Tibial nerve (tissue), 3 donors: ENCODE data around the gene CTBP2.

Source experiments
- CTCF ChIP-seq, 5 experiments: fragments of 200-600 bp in 3 of 5; fragments of 450-650 bp in 2 of 5; sonication (generic) in 3 of 5; IDR thresholded peaks; one replicate each; pipeline ENCODE4 v1.5.1; 2016 to 2019; ENCODE audit warnings: antibody characterized with exemption in 5 of 5, mild to moderate bottlenecking in 3 of 5, moderate library complexity in 2 of 5
- POLR2A ChIP-seq, 2 donors: fragments of 450-650 bp; IDR thresholded peaks; one replicate each; pipeline ENCODE4 v1.6.1; 2017; ENCODE audit warnings: antibody characterized with exemption in 2 of 2, mild to moderate bottlenecking in 2 of 2, moderate library complexity in 2 of 2

DNA sequence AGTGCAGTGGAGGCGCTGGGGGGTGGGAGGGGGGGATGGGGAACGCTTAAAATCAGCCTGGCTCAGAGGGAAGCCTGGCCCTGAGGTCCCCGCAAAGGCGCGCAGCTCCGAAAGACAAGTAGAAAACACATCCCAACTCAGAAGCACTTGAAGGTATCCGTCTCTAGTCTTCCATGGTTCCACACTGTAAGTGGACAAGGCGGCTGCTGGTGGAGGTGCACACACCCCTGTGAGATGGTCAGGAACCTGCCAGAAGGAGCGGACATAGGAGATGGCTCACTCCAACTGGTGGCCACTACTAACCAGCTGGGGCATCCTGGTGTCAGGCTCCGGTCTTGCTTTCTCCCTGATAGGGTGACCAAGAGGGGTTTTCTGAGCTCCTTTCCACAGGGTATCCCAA is 41.7 kb downstream of the CTBP2 start:
- no peak for TF ChIP-seq CTCF (IDR thresholded peaks at IDR 0.05)
- TF ChIP-seq POLR2A (IDR thresholded peaks at IDR 0.05) = no peak
